OCI-LY3 (cell line): ENCODE data around the gene SNPH.

Experiments used
- EZH2phosphoT487 ChIP-seq: fragments of 200-600 bp; shearing (Covaris generic); IDR thresholded peaks from 2 replicates; pipeline ENCODE4 v1.6.1; 2018; ENCODE audit warnings: antibody characterized with exemption, mixed run types, low read depth
- TF ChIP-seq, protein P1 (sequence below): fragments of 200-600, 300-600 bp; sonication (generic); IDR thresholded peaks from 2 replicates; pipeline ENCODE4 v1.5.1; 2014; ENCODE audit warnings: antibody characterized with exemption, low read length, low read depth

DNA sequence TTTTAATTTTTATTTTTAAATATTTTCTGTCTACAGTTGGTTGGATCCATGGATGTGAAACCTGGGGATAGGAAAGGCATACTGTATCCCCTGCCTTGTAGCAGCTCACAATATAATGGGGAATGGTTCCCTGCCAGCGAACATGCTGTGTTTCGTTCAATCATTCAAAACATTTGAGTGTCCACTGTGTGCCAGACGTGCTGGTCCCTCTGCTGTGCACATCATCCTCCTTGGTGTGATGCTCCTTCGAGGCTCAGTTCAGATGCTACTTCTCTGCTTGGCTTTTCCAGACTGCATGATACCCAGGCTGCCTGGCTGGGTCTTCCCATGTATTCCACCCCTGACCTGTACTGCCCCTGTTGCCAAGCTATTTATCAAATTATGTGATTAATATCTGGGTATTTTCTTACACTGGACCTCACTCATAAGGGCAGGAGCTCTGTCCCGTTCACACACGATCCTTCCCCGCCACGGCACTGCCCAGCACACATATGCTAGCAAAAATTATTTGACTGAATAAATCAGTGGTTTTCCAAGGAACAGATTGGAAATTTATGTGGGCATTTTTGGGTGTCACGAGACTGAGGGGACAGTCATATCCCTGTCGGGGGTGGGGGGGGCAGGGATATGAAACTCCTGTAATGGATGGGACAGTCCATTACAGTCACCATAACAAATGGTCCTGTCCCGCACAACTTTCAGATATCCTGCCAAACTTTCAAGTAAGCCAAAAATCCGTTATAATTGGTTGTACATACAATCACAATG is 57.9 kb downstream of the SNPH start:
- TF ChIP-seq, protein P1, sequence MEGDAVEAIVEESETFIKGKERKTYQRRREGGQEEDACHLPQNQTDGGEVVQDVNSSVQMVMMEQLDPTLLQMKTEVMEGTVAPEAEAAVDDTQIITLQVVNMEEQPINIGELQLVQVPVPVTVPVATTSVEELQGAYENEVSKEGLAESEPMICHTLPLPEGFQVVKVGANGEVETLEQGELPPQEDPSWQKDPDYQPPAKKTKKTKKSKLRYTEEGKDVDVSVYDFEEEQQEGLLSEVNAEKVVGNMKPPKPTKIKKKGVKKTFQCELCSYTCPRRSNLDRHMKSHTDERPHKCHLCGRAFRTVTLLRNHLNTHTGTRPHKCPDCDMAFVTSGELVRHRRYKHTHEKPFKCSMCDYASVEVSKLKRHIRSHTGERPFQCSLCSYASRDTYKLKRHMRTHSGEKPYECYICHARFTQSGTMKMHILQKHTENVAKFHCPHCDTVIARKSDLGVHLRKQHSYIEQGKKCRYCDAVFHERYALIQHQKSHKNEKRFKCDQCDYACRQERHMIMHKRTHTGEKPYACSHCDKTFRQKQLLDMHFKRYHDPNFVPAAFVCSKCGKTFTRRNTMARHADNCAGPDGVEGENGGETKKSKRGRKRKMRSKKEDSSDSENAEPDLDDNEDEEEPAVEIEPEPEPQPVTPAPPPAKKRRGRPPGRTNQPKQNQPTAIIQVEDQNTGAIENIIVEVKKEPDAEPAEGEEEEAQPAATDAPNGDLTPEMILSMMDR: no peak
- TF ChIP-seq EZH2phosphoT487: no peak
